ENCODE results near the gene HSF2BP. TPM values are rescaled to one million over a fixed set of nuclear protein-coding genes. Genes with fewer than 3 reads are reported as not detected.

The HSF2BP gene
- total and polyA plus RNA-seq, 7 donors, result 0.16 to 0.83 (median 0.46) TPM

- TF ChIP-seq CTCF (IDR thresholded peaks at IDR 0.05), result no peak
- no peak for TF ChIP-seq EP300 (IDR thresholded peaks at IDR 0.05)
- TF ChIP-seq POLR2AphosphoS5 (IDR thresholded peaks at IDR 0.05), result no peak
- no peak for TF ChIP-seq POLR2A (IDR thresholded peaks at IDR 0.05)
Measured at GRCh38 chr21:43679951-43680350, 20.7 kb upstream of the HSF2BP start.

GRCh38 chr21:43676391-43676790, 17.1 kb upstream of the HSF2BP start:
- Histone ChIP-seq H3K36me3 (peaks cover 19 to 93% (median 29%) of the 10 kb centered on the region in 4 donors), H3K27me3 (no peaks in the 10 kb centered on the region), H3K27ac (no peak overlapping the region), H3K4me1 (no peaks in the 10 kb centered on the region), H3K4me3 (no peak overlapping the region), H3K9me3 (no peaks in the 10 kb centered on the region)
- no peak for TF ChIP-seq CTCF (IDR thresholded peaks at IDR 0.05)
- no peak for TF ChIP-seq POLR2AphosphoS5 (IDR thresholded peaks at IDR 0.05)
- TF ChIP-seq POLR2A (IDR thresholded peaks at IDR 0.05), result no peak
- TF ChIP-seq EP300 (IDR thresholded peaks at IDR 0.05), result no peak
- intact Hi-C loops (cut with DNase I), result no loop called here
- 91 to 95% methylated on average over 15 of the region's 15 CpGs for WGBS, 2 donors
- DNase-seq, result no peak

More at GRCh38 chr21:43679951-43680350, 20.7 kb upstream of the HSF2BP start:
- 46 to 83% methylated on average over 12 of the region's 12 CpGs for WGBS, 2 donors
- Histone ChIP-seq H3K4me3 (no peak overlapping the region), H3K4me1 (no peaks in the 10 kb centered on the region), H3K9me3 (no peaks in the 10 kb centered on the region), H3K27ac (no peak overlapping the region), H3K36me3 (peaks cover 23 to 95% (median 44%) of the 10 kb centered on the region in 4 donors), H3K27me3 (no peaks in the 10 kb centered on the region)
- intact Hi-C loops (cut with DNase I), result no loop called here
- DNase-seq, result no peak

GRCh38 chr21:43675871-43676270, 16.6 kb upstream of the HSF2BP start:
- intact Hi-C loops (cut with DNase I), result no loop called here
- Histone ChIP-seq H3K4me3 (no peak overlapping the region), H3K4me1 (no peaks in the 10 kb centered on the region), H3K27ac (no peak overlapping the region), H3K36me3 (peaks cover 19 to 93% (median 29%) of the 10 kb centered on the region in 4 donors), H3K27me3 (no peaks in the 10 kb centered on the region), H3K9me3 (no peaks in the 10 kb centered on the region)
- WGBS, 2 donors, result 93 to 96% methylated on average over 3 of the region's 3 CpGs
- DNase-seq, result no peak
- TF ChIP-seq POLR2A (IDR thresholded peaks at IDR 0.05), result no peak
- TF ChIP-seq EP300 (IDR thresholded peaks at IDR 0.05), result no peak
- no peak for TF ChIP-seq POLR2AphosphoS5 (IDR thresholded peaks at IDR 0.05)

GRCh38 chr21:43669828-43670605, 10.7 kb upstream of the HSF2BP start:
- TF ChIP-seq POLR2AphosphoS5 (IDR thresholded peaks at IDR 0.05) (no peak), EP300 (IDR thresholded peaks at IDR 0.05) (no peak), CTCF (IDR thresholded peaks at IDR 0.05) (no peak), POLR2A (IDR thresholded peaks at IDR 0.05) (no peak)
- peaks cover 3 to 58% (median 13%) of the 10 kb centered on the region in 4 donors for H3K36me3 ChIP-seq
- no peak for DNase-seq
- WGBS, 2 donors, result 91 to 94% methylated on average over 20 of the region's 20 CpGs
- H3K4me1 ChIP-seq, result no peaks in the 10 kb centered on the region
- no peak overlapping the region for H3K27ac ChIP-seq
- no peaks in the 10 kb centered on the region for H3K27me3 ChIP-seq
- H3K9me3 ChIP-seq, result no peaks in the 10 kb centered on the region
- intact Hi-C loops (cut with DNase I), result no loop called here
- no peak overlapping the region for H3K4me3 ChIP-seq

GRCh38 chr21:43667191-43667904, 8.1 kb upstream of the HSF2BP start:
- Histone ChIP-seq H3K36me3 (peaks cover 0 to 55% (median 7%) of the 10 kb centered on the region in 4 donors), H3K27ac (no peak overlapping the region), H3K9me3 (no peaks in the 10 kb centered on the region), H3K4me3 (no peak overlapping the region), H3K4me1 (no peaks in the 10 kb centered on the region), H3K27me3 (no peaks in the 10 kb centered on the region)
- intact Hi-C loops (cut with DNase I), result no loop called here
- DNase-seq, result no peak
- 74 to 88% methylated on average over 7 of the region's 7 CpGs for WGBS, 2 donors
- TF ChIP-seq EP300 (IDR thresholded peaks at IDR 0.05), result no peak
- no peak for TF ChIP-seq POLR2AphosphoS5 (IDR thresholded peaks at IDR 0.05)
- no peak for TF ChIP-seq CTCF (IDR thresholded peaks at IDR 0.05)
- TF ChIP-seq POLR2A (IDR thresholded peaks at IDR 0.05), result no peak
